ENCODE data around the gene BEST1.

BEST1 gene

DNA sequence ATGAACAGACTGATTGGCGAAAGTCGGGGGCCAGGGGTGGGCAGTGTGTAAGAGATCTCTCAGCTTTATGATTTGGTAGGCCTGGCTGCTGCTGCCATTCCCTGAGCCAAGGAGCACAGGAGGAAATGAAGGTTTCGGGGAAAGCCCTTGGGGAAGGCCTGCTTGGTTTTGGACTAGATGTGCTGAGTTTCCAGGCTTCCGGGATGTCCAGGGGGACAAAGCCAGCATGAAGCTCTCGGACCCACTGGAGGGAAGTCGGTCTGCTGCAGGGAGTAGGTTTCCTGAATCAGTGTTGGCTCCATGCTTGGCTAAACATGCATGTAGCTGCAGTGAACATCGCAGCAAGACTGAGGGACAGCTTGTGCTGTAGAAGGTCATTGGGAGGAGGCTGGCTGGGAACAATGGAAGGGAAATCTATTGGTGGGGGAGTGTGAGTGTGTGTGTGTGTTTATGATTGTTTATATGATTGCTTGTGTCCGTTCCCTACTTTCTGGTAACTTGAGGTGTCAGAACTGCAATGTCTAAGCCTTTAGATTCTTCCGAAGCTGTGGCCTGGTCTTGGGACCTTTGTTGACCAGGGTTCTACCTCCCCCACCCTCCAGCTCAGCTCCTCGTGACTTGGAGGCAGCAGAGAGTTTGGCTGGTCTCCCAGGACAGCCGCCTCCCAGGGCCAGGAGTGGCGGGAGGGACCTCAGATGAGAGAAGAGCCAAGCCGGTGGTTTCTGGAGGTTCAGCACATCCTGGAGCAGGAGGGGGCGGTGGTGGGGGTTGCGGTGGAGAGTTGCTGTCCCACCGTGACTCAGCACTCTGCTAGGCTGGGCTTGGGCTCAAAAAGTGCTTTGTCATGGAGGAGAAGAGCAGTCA lies 21.3 kb downstream of the BEST1 start:
- H3K9me3 ChIP-seq (ENCODE audit: control insufficient read depth, insufficient read depth, low read length): no peaks in the 10 kb centered on the region
- H3F3A ChIP-seq (ENCODE audit: control insufficient read depth, insufficient read depth): peaks cover 15% of the 10 kb centered on the region
- H3K4me3 ChIP-seq (ENCODE audit: low read length): peak overlapping the region; percentile 61
- H3K79me2 ChIP-seq (ENCODE audit: control insufficient read depth, low read length): peaks cover 8% of the 10 kb centered on the region
- H3K4me2 ChIP-seq (ENCODE audit: low read length): peak overlapping the region; percentile 82
- H4K20me1 ChIP-seq (ENCODE audit: control insufficient read depth, insufficient read depth, low read depth, low read length): peaks cover 5% of the 10 kb centered on the region
- H3K27ac ChIP-seq (ENCODE audit: low read depth, low read length): peak overlapping the region; percentile 16; the same call in 1 of the 2 replicates
- peaks cover 5% of the 10 kb centered on the region for H3K36me3 ChIP-seq (ENCODE audit: control insufficient read depth, low read length)
- no peaks in the 10 kb centered on the region for H3K9me2 ChIP-seq (replicated peaks; ENCODE audit: control insufficient read depth, low read length)
- H3K27me3 ChIP-seq (ENCODE audit: control insufficient read depth, low read length): no peaks in the 10 kb centered on the region
- peaks cover 56% of the 10 kb centered on the region for H3K4me1 ChIP-seq (ENCODE audit: control insufficient read depth, low read length)
- TF ChIP-seq EZH2phosphoT487 (IDR thresholded peaks at IDR 0.05; ENCODE audit: borderline replicate concordance, low read length) (no peak), CTCF (IDR thresholded peaks at IDR 0.05; ENCODE audit: low read depth, low read length, poor library complexity, severe bottlenecking) (no peak)

GRCh38 chr11:61972112-61972671 lies 22.0 kb downstream of the BEST1 start:
- Histone ChIP-seq H3K79me2 (ENCODE audit: control insufficient read depth, low read length) (peaks cover 1% of the 10 kb centered on the region), H3K9me2 (replicated peaks; ENCODE audit: control insufficient read depth, low read length) (no peaks in the 10 kb centered on the region), H3K36me3 (ENCODE audit: control insufficient read depth, low read length) (no peaks in the 10 kb centered on the region), H3K4me1 (ENCODE audit: control insufficient read depth, low read length) (peaks cover 56% of the 10 kb centered on the region), H3K9me3 (ENCODE audit: control insufficient read depth, insufficient read depth, low read length) (no peaks in the 10 kb centered on the region), H3K4me3 (ENCODE audit: low read length) (peak overlapping the region; percentile 61; the same call in 1 of the 2 replicates), H3K27ac (ENCODE audit: low read depth, low read length) (no peak overlapping the region), H3F3A (ENCODE audit: control insufficient read depth, insufficient read depth) (peaks cover 15% of the 10 kb centered on the region), H3K27me3 (ENCODE audit: control insufficient read depth, low read length) (no peaks in the 10 kb centered on the region), H4K20me1 (ENCODE audit: control insufficient read depth, insufficient read depth, low read depth, low read length) (no peaks in the 10 kb centered on the region), H3K4me2 (ENCODE audit: low read length) (peak overlapping the region; percentile 82)
- no peak for TF ChIP-seq CTCF (IDR thresholded peaks at IDR 0.05; ENCODE audit: low read depth, low read length, poor library complexity, severe bottlenecking)
- TF ChIP-seq EZH2phosphoT487 (IDR thresholded peaks at IDR 0.05; ENCODE audit: borderline replicate concordance, low read length): no peak

DNA sequence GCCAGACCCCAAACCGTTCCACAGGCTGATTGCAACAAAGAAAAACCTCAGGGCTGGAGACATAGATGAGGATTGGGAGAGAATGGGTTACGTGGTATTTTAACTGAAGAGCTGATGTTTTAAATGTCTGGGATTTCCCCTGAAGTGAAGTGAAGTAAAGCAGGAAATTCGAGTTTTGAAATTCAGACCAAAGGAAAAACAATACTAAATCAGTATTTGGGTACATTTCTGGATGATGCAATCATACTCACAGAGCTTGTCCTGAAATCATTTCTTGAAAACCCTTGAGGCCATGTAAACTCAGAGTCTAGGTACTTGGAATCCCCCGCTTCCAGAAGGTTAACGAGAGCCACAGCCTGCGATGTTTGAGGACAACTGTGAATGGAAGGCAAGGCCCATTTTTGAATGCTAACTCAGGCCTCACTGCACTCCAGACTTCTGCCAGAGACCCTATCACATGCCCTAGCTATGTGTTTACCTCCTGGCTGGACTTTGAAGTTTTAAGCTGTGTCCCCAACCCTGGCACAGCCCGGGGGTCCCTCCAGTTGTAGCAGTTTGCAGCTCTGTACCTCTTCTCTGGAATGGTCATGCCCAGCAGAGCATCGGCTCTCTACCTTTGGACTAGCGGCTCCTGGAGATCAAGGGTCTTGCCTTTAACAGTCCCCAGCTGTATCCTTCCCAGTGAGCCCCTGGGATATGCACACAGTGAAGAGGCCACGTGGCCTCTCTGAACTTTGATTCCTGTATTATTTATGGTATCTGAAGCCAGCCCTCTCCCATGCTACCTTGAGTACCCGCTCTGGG lies 22.7 kb downstream of the BEST1 start:
- TF ChIP-seq CTCF (IDR thresholded peaks at IDR 0.05; ENCODE audit: low read depth, low read length, poor library complexity, severe bottlenecking) (no peak), EZH2phosphoT487 (IDR thresholded peaks at IDR 0.05; ENCODE audit: borderline replicate concordance, low read length) (no peak)
- H3K27ac ChIP-seq (ENCODE audit: low read depth, low read length): no peak overlapping the region
- H3K9me3 ChIP-seq (ENCODE audit: control insufficient read depth, insufficient read depth, low read length): no peaks in the 10 kb centered on the region
- no peaks in the 10 kb centered on the region for H3K27me3 ChIP-seq (ENCODE audit: control insufficient read depth, low read length)
- H3K36me3 ChIP-seq (ENCODE audit: control insufficient read depth, low read length): no peaks in the 10 kb centered on the region
- no peaks in the 10 kb centered on the region; the same call in 1 of the 2 replicates for H3K79me2 ChIP-seq (ENCODE audit: control insufficient read depth, low read length)
- peak overlapping the region; percentile 82 for H3K4me2 ChIP-seq (ENCODE audit: low read length)
- H3K9me2 ChIP-seq (replicated peaks; ENCODE audit: control insufficient read depth, low read length): no peaks in the 10 kb centered on the region
- H3F3A ChIP-seq (ENCODE audit: control insufficient read depth, insufficient read depth): peaks cover 15% of the 10 kb centered on the region
- no peak overlapping the region for H3K4me3 ChIP-seq (ENCODE audit: low read length)
- no peaks in the 10 kb centered on the region for H4K20me1 ChIP-seq (ENCODE audit: control insufficient read depth, insufficient read depth, low read depth, low read length)
- peaks cover 56% of the 10 kb centered on the region for H3K4me1 ChIP-seq (ENCODE audit: control insufficient read depth, low read length)

All from DOHH2 (cell line).